H1 (cell line): Measurements from ENCODE around the gene HOTAIR. TPM values are rescaled to one million over a fixed set of nuclear protein-coding genes. Genes with fewer than 3 reads are reported as not detected.

Experiments used
- BACH1 ChIP-seq: IDR thresholded peaks from 2 replicates; pipeline ENCODE4 v1.6.1; 2012; ENCODE audit warnings: low read length, improper control_type of control experiment
- EZH2 ChIP-seq: fragments of 200-600 bp; sonication (generic); IDR thresholded peaks from 2 replicates; pipeline ENCODE4 v1.7.1; 2012; ENCODE audit warnings: low read depth, mild to moderate bottlenecking, moderate library complexity, low read length, inconsistent platforms; ENCODE audit not compliant: severe bottlenecking
- POLR2A ChIP-seq, 2 experiments: IDR thresholded peaks; 1 replicate in 1 of 2; 2 replicates in 1 of 2; pipeline ENCODE4 v1.6.1; 2011; ENCODE audit warnings: low read depth in 2 of 2, low read length in 2 of 2, mild to moderate bottlenecking in 2 of 2; ENCODE audit errors: control extremely low read depth in 1 of 2
- RNF2 ChIP-seq: fragments of 200-900, 300-1000 bp; sonication (generic); IDR thresholded peaks from 2 replicates; pipeline ENCODE4 v1.7.1; 2016; ENCODE audit warnings: borderline replicate concordance, low read depth, mild to moderate bottlenecking, antibody characterized with exemption, low read length; ENCODE audit not compliant: poor library complexity, severe bottlenecking; ENCODE audit errors: missing control alignments
- polyA plus RNA-seq, 7 experiments: library from polyadenylated mRNA; depleted of rRNA in 3 of 7; stranded (reverse) in 5 of 7; unstranded in 2 of 7; fragments of >200 nt in 5 of 7; fragments of 200-250 nt in 2 of 7; gene quantifications; 1 replicate in 5 of 7; 2 replicates in 1 of 7; 4 replicates in 1 of 7; pipeline versions ENCODE4 v1.2.1 to v1.2.3, GENCODE V29; 2011 to 2013; ENCODE audit warnings: missing spikeins in 2 of 7, mixed read lengths in 2 of 7
- total RNA-seq: library from RNA; stranded (reverse); fragmentation: NEBNext Ultra II Directional; extraction: Animal tissue kit (Norgen Biotek cat#: 25700); gene quantifications from 2 replicates; pipeline ENCODE4 v1.2.1, GENCODE V29; 2021

The HOTAIR gene
- total and polyA plus RNA-seq, 2 of the 8 experiments (the other 6 are each of a cell fraction or from before 2014, with no cell fraction given): not detected

GRCh38 chr12:53927220-53928029 lies 47.3 kb downstream of the HOTAIR start (continued):
- TF ChIP-seq RNF2: peak; percentile 95
- TF ChIP-seq POLR2A (IDR thresholded peaks at IDR 0.05; ENCODE audit: control extremely low read depth in 1 of 2, low read depth in 2 of 2, low read length in 2 of 2): no peak
- peak; percentile 99 for TF ChIP-seq EZH2
- TF ChIP-seq BACH1: no peak
